Thymus (tissue), 11 donors: ENCODE results near the gene TMPRSS9. TPM values are rescaled to one million over a fixed set of nuclear protein-coding genes. Genes with fewer than 3 reads are reported as not detected.

Experiments
- DNase-seq, 9 donors: peaks; one replicate each; pipeline ENCODE4 v3.0.0-alpha.2; 2013; ENCODE audit warnings: low spot score in 9 of 9, low read depth in 6 of 9, missing footprints in 1 of 9
- H3K27ac ChIP-seq, 2 donors: one replicate each; pipeline ENCODE4 v1.5.1; 2013; ENCODE audit warnings: control low read depth in 1 of 2, low read depth in 1 of 2, low read length in 1 of 2, mild to moderate bottlenecking in 1 of 2, moderate library complexity in 1 of 2
- H3K27me3 ChIP-seq, 2 donors: one replicate each; pipeline ENCODE4 v1.5.1; 2013; ENCODE audit warnings: low read length in 1 of 2; ENCODE audit not compliant: control insufficient read depth in 2 of 2, insufficient read depth in 1 of 2
- H3K36me3 ChIP-seq, 2 donors: one replicate each; pipeline ENCODE4 v1.5.1; 2013; ENCODE audit warnings: low read length in 1 of 2, mild to moderate bottlenecking in 1 of 2, moderate library complexity in 1 of 2; ENCODE audit not compliant: control insufficient read depth in 2 of 2, insufficient read depth in 2 of 2
- H3K4me1 ChIP-seq, 2 donors: one replicate each; pipeline ENCODE4 v1.5.1; 2013; ENCODE audit warnings: low read length in 2 of 2; ENCODE audit not compliant: control insufficient read depth in 2 of 2, insufficient read depth in 2 of 2
- H3K4me3 ChIP-seq, 2 donors: one replicate each; pipeline ENCODE4 v1.5.1; 2013; ENCODE audit warnings: low read length in 2 of 2, control low read depth in 1 of 2, mild to moderate bottlenecking in 1 of 2
- H3K9me3 ChIP-seq, 2 donors: one replicate each; pipeline ENCODE4 v1.5.1; 2013; ENCODE audit warnings: low read length in 1 of 2, mild to moderate bottlenecking in 1 of 2; ENCODE audit not compliant: control insufficient read depth in 2 of 2, insufficient read depth in 1 of 2
- WGBS: extraction: QIAGEN DNeasy Blood & Tissue Kit; methylation state at CpG from one replicate; pipeline ENCODE4 v1.1.7; 2013; 5-methylcytosine and 5-hydroxymethylcytosine counted together
- polyA plus RNA-seq: library from polyadenylated mRNA; stranded (reverse); fragments of 200-250 nt; gene quantifications from one replicate; pipeline ENCODE4 v1.2.3, GENCODE V29; 2013
- total RNA-seq: library from RNA; stranded (reverse); fragments of 120-200 nt; gene quantifications from one replicate; pipeline ENCODE4 v1.2.4, GENCODE V29; 2013
- donor health status: healthy.

Gene TMPRSS9
- total and polyA plus RNA-seq, 2 donors = 0.09 to 0.18 TPM

DNA sequence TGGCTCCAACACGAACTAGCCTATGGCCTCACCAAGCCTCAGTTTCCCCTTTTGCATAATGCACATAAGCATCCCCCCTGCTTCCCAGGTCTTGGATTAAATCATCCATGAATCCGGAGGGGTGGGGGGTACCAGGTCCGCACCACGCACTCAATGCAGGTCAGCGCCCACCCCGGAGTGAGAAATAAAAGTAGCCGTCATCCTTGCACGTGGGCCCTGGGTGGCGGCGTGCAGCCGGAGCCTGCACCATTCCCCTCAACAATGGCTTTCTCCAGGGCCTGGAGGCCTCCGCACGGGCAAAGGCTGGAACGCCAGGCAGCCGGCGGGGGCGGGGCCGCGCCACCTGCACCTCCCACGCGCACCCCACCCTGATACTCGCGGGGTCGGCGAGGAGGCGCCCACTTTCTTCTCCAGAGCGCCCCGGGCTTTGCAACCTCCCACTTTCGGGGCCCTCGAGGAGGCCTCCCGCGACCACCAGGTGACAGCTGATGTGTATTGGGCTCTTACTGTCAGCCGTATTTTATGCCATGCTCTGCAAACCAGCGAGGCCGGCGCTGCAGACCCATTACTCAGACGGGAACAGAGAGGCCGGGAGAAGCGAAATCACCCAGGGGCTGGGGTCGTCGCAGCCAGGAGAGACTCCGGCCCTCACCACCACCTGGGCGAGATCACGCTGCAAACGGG, 115.1 kb downstream of the TMPRSS9 start:
- H3K4me3 ChIP-seq = peak overlapping the region; percentile 63 to 99
- WGBS = under 1% methylated on average over 45 of the region's 45 CpGs
- H3K27me3 ChIP-seq = peaks cover 4 to 31% of the 10 kb centered on the region in 2 donors
- peak in 4 of 9 donors; percentile 58 to 78 (median 68) for DNase-seq
- peaks cover 0 to 4% of the 10 kb centered on the region in 2 donors for H3K36me3 ChIP-seq
- peaks cover 0 to 4% of the 10 kb centered on the region in 2 donors for H3K9me3 ChIP-seq
- peak overlapping the region; percentile 76 to 82 for H3K27ac ChIP-seq
- peaks cover 19 to 49% of the 10 kb centered on the region in 2 donors for H3K4me1 ChIP-seq

Other genes with a start within 250 kb of the TMPRSS9 start
- 32.5 TPM for gene AP3D1, start 208.7 kb upstream of the TMPRSS9 start, total RNA-seq
- 80.1 TPM for gene AP3D1, start 208.7 kb upstream of the TMPRSS9 start, polyA plus RNA-seq
- gene DOT1L, start 196.3 kb upstream of the TMPRSS9 start, total RNA-seq = 3.4 TPM
- gene DOT1L, start 196.3 kb upstream of the TMPRSS9 start, polyA plus RNA-seq = 9.9 TPM
- 62.0 TPM for gene PLEKHJ1, start 123.9 kb upstream of the TMPRSS9 start, total RNA-seq
- gene PLEKHJ1, start 123.9 kb upstream of the TMPRSS9 start, polyA plus RNA-seq = 97.7 TPM
- gene SF3A2, start 123.4 kb upstream of the TMPRSS9 start, total RNA-seq = 18.7 TPM
- gene SF3A2, start 123.4 kb upstream of the TMPRSS9 start, polyA plus RNA-seq = 51.1 TPM
- 0.61 TPM for gene AMH, start 110.9 kb upstream of the TMPRSS9 start, total RNA-seq
- gene AMH, start 110.9 kb upstream of the TMPRSS9 start, polyA plus RNA-seq = 2.2 TPM
- 0.90 TPM for gene JSRP1, start 103.8 kb upstream of the TMPRSS9 start, total RNA-seq
- 1.3 TPM for gene JSRP1, start 103.8 kb upstream of the TMPRSS9 start, polyA plus RNA-seq
- 0.05 TPM for gene PEAK3, start 78.1 kb upstream of the TMPRSS9 start, total RNA-seq
- gene PEAK3, start 78.1 kb upstream of the TMPRSS9 start, polyA plus RNA-seq = 0.34 TPM
- 0.05 TPM for gene LINGO3, start 52.1 kb upstream of the TMPRSS9 start, total RNA-seq
- gene LINGO3, start 52.1 kb upstream of the TMPRSS9 start, polyA plus RNA-seq = 0.16 TPM
- gene LSM7, start 31.7 kb upstream of the TMPRSS9 start, total RNA-seq = 175 TPM
- gene LSM7, start 31.7 kb upstream of the TMPRSS9 start, polyA plus RNA-seq = 243 TPM
- 17.3 TPM for gene SPPL2B, start 31.6 kb upstream of the TMPRSS9 start, total RNA-seq
- 125 TPM for gene SPPL2B, start 31.6 kb upstream of the TMPRSS9 start, polyA plus RNA-seq
- 73.2 TPM for gene TIMM13, start 67.3 kb downstream of the TMPRSS9 start, total RNA-seq
- gene TIMM13, start 67.3 kb downstream of the TMPRSS9 start, polyA plus RNA-seq = 56.1 TPM
- gene LMNB2, start 96.7 kb downstream of the TMPRSS9 start, total RNA-seq = 45.8 TPM
- 13.8 TPM for gene LMNB2, start 96.7 kb downstream of the TMPRSS9 start, polyA plus RNA-seq
- gene GADD45B, start 115.9 kb downstream of the TMPRSS9 start, total RNA-seq = 75.9 TPM
- gene GADD45B, start 115.9 kb downstream of the TMPRSS9 start, polyA plus RNA-seq = 161 TPM